Activated gamma-delta T cell treated with anti-CD3 and anti-CD28 coated beads, Interleukin-2, amount 50 U/mL, for 16 hours (primary cell): Measurements from ENCODE around the gene C20orf204.
"Not testable (repeated sequence)": the region's sequence is repeated elsewhere in the genome, so short reads cannot be mapped to it uniquely, and the experiment has no call there.

ENCODE experiments used
- DNase-seq: peaks from one replicate; pipeline ENCODE4 v3.0.0-alpha.2; 2020; ENCODE audit warnings: low read depth

C20orf204 gene, protein sequence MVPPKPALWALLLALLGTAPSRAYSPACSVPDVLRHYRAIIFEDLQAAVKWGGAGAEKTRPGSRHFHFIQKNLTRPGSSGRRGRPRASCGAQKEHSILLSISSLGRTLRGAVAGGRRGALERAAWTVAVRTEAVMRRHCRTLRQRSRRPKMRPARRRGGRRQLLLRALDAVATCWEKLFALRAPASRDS

DNA sequence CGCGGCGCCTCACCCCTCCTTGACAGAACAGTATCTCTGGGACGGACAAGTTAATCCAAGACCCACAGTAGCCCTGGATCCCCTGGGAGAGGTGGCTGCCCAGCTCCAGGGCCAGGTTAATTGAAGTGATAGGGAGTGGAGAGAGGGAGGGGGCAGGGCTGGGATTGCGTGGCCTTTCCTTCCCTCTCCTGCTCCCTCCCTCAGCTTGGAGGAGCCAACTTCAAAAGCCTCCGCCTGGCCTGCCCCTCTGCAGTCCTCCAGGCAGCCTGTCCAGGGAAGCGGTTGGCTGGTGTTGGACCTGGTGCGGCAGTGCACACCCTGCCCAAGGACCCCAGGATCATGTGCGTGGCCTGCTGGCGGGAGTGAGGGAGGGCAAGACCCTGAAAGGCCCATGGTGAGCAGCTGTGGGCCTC lies at the start of gene C20orf204:
Gene C20orf204, plus strand, starts transcription at position 250 of the 413 bp plus-strand sequence. Its CDS starts 142 bp downstream, at position 392.
- no peak for DNase-seq

DNA sequence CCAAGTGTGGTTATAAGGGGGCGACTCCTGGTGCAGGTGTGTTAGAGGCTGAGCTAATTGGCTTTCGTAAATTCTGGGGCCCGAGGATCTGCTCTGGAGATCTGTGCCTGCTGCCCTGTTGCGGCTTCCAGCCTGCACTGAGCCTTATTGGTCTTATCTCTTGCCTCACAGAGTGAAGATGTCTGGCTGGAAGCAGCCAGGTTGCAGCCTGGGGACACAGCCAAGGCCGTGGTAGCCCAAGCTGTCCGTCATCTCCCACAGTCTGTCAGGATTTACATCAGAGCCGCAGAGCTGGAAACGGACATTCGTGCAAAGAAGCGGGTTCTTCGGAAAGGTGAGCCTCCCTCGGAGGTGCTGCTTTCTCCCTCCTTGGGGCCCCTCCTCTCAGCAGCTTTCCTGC lies 35.1 kb upstream of the C20orf204 start:
- DNase-seq = no peak

DNA sequence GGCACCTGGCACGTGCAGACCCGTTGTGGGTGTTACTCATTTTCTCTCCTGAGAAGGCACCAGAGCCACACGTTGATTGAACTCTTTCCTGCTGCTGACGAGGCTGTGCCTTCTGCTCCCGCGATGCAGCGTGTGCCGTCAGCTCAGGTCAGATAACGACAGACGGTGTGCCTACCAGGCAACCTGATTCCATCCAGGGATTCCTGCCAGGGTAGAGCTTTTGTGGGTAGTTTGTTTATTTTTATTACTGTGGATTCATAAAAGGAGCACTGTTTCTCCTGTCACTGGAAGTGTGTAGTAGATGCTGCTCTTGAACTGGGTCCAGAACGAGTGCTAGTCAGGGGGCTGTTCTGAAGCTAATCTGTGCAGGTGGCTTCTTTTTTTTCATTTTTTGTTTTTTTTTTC lies 34.4 kb upstream of the C20orf204 start:
- DNase-seq = no peak

DNA sequence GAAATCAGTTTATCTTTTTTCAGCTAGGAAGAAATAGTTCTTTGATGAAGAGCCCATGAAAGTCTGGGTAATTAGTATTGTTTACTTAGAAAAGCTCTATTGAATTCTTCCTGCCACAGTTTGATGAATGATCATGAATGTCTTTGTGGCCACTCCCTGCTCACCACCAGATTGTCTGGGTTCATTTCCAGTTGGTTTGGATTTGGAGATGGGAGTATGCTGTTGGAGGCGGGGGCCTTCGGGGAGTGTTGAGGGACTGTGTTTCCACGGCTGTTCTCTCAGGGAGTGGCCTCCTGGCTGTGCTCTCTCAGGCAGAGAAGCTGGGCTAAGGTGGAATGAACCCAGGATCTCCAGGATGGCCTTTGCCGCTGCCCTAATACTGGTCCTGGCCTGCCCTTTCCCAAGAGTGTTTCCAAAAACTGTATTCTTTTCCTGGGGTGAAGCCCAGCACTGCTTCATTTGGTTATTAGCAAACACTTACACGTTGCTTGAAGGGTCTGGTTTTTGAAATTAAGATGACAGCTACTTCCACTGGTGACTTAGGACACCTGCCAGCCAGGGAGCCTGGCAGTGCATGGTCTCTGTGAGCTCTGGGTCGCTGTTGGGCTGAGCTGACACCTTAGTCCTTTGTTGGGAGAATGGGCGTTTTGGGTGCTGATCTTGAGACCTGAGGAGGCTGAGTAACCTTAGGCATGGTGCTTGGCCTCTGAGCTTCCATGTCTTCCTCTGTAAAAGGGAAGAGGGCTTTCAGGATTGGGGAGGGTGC lies 31.8 kb upstream of the C20orf204 start:
- no peak for DNase-seq

DNA sequence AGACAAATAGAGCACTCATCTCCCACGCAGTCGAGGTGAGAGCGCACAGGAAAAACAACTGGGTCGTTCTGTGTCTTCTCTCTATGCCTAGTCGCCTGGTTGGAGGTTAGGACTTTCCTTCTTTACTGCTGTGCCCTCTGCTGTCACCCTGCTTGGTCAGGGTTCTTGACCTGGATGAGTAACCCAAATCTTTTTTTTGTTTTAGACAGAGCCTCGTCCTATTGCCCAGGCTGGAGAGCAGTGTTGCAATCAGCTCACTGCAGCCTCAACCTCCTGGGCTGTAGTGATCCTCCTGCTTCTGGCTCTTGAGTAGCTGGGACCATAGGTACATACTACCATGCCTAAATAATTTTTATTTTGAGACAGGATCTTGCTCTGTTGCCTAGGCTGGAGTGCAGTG lies 30.6 kb upstream of the C20orf204 start:
- no peak for DNase-seq

DNA sequence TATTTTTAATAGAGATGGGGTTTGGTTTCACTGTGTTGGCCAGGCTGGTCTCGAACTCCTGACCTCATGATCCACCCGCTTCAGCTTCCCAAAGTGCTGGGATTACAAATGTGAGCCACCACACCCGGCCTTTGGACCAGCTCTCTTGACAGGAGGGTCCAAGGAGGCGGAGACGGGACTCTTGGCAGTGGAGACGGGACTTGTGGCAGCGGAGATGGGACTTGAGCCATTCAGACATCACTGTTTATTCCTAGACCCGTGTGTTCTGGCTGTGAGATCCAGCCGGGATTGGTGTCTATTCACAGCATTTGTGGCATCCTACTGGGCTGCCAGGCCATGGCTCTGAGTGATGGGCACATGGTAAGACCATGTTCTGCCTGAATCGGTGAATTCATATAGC lies 29.5 kb upstream of the C20orf204 start:
- DNase-seq = no peak

DNA sequence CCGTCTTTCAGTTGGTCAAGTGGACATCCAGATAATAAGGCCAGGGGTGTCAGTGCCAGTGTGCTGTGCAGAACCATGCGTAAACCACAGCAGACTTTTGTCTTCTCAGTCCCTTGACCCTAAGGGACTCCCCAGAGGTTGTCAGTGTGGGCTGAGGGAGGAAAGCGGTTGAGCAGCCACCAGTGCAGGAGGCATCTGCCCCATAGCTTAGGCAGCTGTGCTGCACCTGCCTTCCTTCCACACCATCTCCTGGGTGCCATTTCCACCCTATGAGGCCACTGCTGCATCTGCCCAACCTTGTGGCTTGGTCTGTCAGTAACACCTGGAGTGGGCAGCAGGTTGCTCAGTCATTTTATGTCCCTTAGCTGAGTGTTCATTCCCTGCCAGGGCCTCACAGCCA lies 29.1 kb upstream of the C20orf204 start:
- DNase-seq = no peak

DNA sequence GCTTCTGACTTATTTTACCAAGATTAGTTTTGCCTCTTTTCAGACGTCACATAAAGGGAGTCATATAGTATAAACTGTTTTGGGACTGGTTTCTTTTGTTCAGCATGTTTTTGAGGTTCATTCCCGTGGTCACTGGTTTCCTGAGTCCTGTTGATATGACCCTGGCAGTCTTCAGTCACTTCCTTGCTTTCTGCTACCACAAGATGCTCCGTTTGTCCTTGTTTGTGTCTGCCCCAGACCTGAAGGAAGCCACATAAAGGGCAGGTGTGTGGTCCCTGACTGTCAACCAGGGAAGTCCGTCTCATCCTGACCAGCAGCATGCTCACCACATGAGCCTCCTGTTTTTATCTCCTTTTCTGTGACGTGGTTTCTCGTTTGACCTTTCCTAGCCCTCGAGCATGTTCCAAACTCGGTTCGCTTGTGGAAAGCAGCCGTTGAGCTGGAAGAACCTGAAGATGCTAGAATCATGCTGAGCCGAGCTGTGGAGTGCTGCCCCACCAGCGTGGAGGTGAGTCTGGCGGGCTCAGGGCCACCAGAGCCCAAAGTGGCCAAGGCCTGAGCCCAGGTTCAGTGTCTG lies 26.1 kb upstream of the C20orf204 start:
- DNase-seq = no peak

DNA sequence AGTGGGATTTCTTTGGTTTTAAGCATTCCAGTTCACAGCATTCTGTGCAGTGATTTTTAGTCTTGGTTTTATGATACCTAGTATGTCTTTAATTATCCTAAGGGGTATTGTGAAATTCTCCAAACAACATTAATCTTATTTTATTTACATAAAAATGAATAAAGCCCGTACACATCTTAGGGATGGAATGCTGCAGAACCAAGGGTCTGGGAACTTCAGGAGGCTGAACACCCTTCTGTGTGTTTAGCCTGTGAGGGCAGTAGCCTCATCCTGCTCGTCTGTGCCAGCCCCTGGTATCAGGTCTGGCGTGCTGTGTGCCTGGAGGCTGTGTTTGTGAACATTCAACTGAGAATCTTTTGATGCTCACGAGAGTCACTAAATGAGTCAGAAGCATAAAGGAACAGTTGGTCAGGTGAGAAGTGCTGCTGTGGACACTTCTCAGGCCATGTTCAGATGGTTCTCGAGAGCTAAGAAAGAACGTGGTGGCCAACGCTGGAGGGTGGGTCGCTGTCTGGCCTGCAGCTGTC lies 25.2 kb upstream of the C20orf204 start:
- no peak for DNase-seq

DNA sequence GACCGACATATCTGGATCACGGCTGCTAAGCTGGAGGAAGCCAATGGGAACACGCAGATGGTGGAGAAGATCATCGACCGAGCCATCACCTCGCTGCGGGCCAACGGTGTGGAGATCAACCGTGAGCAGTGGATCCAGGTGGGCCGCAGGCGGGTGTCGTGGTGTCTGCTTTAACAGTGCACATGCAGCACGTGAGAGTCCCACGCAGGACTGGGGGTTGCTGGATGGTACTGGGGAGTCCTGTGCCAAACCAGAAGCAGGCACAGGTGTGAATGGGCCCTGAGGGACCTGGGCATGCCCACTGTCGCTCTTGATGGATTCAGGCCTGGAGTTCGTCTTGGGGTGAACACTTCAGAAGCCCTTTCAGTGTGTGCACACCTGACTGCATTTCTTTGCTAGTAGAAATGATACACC lies 24.6 kb upstream of the C20orf204 start:
- no peak for DNase-seq

DNA sequence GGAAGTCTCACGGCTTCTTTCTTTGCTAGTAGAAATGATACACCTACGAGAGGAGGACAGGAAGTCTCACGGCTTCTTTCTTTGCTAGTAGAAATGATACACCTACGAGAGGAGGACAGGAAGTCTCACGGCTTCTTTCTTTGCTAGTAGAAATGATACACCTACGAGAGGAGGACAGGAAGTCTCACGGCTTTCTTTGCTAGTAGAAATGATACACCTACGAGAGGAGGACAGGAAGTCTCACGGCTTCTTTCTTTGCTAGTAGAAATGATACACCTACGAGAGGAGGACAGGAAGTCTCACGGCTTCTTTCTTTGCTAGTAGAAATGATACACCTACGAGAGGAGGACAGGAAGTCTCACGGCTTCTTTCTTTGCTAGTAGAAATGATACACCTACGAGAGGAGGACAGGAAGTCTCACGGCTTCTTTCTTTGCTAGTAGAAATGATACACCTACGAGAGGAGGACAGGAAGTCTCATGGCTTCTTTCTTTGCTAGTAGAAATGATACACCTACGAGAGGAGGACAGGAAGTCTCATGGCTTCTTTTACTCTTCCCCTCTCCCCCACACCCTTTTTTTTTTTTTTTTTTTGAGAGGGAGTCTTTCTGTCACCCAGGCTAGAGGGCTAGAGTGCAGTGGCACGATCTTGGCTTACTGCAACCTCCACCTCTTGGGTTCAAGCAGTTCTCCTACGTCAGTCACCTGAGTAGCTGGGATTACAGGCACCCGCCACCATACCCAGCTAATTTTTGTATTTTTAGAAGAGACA lies 23.4 kb upstream of the C20orf204 start:
- not testable (repeated sequence) for DNase-seq

DNA sequence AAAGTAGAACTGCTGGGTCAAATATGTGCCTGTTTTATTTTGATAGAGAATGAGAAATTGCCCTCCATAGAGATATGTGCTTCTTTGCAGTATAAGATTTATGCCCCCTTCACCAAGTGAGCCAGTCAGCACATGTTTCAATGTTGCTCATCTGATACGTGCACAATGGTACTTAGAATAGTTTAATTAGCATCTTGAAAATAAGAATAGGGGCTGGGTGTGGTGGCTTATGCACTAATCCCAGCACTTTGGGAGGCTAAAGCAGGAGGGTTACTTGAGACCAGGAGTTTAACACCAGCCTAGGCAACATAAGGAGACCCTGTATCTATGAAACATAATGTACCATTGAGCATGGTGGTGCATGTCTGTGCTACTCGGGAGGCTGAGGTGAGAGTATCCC lies 20.3 kb upstream of the C20orf204 start:
- DNase-seq = no peak

DNA sequence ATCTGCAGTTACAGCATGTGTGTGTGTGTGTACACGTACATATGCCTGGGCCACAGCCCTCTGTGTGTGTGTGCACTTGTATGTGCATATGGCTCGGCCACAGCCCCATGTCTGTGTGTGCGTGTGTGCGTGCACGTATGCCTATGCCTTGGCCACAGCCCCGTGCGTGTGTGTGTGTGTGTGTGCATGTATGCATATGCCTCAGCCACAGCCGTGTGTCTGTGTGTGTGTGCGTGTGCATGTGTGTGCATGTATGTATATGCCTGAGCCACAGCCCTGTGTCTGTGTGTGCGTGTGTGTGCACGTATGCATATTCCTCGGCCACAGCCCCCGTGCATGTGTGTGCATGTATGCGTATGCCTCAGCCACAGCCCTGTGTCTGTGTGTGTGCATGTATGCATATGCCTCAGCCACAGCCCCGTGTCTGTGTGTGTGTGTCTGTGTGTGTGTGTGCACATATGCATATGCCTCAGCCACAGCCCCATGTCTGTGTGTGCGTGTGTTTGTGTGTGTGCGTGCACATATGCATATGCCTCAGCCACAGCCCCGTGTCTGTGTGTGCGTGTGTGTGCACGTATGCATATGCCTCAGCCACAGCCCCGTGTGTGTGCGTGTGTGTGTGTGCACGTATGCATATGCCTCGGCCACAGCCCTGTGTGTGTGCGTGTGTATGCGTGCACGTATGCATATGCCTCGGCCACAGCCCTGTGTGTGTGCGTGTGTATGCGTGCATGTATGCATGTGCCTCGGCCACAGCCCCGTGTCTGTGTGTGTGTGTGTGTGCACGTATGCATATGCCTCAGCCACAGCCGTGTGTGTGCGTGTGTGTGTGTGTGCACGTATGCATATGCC lies 14.6 kb upstream of the C20orf204 start:
- no peak for DNase-seq

DNA sequence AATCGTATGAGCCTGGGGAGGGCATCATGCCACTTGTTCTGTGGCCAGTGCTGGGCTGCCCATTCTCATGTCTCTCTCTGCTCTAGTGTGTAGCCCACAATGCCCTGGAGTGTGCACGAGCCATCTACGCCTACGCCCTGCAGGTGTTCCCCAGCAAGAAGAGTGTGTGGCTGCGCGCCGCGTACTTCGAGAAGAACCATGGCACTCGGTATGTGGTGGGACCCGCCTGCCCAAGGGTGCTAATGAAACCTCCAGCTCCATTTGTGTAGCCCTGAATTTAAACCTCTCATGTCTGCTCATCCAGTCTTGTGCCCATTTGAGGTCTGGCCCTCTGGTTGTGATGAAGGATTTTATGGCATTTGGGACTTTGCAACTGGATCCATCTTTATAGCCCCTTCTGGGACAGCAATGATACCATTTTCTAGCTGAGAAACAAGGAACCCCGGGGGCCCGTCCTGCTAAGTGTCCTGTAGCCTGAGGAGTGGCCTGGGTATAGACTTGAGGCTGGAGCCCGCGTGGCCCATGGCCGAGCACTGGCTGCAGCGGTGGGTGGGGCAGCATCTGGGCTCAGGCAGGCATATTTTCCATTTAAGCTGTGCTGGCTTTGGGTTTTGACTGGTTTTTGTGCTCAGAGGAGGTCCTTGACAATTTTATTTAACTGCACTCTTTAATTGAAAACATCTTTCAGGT lies 13.2 kb upstream of the C20orf204 start:
- DNase-seq = no peak

DNA sequence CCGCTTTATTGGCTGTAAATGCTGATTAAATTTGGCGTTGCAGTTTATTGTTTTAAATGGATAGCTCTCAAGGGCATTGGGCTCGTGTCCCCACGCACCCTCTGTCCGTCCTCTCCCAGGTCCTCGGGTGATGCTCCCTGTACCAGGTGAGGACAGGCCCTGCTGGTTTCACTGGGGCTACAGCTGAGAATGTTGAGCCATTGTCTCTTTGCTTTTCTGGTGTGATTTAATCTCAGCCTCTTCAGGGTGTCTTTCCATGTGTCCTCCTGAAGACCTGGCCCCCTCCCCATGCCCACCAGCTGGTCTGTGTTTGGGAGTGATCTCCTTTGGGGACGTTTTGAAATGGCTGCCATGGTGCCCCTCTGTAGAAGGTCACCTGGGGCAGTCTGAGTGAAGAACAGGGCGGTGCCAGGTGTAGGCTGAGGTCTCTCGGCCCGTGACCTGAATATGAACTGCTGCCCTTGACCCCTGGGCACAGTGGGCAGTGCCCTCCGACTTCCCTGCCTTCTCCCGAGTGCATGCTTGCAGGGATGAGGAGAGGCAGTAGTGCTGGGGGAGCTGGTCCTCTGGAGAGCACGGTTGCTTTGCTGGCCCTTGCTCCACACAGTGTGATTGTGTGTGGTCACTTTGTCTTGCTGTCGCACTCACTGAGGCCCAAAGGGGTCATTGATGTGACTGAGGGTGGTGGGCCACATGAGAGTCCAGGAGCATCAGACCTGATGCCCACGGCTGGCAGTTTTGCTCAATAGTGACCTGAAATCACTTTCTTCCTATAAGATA lies 12.4 kb upstream of the C20orf204 start:
- no peak for DNase-seq

DNA sequence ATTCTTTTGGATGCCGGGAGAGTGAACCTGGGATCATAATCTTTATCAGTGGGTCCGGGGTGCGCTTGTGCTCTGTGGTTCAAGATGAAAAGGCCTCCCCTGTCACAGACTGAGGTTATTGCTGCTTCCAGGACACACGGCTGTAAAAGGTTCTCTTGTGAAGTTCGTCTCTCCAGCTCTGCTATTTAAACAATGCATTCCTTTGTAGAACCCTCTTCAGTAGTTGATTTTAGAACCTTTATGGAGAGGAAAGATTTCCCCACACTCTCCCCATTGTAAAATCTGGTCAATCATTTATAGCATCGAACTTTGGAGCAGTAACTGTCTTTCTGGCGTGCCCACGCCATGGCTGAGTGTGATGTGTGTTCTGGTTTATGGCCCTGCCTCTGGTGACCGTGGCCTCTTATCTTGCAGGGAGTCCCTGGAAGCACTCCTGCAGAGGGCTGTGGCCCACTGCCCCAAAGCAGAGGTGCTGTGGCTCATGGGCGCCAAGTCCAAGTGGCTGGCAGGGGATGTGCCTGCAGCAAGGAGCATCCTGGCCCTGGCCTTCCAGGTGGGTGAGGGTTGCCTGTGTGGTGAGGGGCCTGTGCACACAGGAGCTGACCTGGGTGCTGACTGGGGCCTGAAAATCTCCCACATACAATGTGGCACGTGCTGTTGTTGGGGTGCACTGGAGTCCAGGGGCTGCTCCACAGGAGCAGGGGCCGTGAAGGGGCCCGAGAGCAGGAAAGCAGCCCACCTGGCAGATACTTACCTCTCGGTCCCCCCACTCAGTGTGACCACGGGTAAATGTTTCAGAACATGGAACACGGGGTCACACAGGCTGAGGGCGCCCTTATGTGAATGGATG lies 11.6 kb upstream of the C20orf204 start:
- DNase-seq = no peak

DNA sequence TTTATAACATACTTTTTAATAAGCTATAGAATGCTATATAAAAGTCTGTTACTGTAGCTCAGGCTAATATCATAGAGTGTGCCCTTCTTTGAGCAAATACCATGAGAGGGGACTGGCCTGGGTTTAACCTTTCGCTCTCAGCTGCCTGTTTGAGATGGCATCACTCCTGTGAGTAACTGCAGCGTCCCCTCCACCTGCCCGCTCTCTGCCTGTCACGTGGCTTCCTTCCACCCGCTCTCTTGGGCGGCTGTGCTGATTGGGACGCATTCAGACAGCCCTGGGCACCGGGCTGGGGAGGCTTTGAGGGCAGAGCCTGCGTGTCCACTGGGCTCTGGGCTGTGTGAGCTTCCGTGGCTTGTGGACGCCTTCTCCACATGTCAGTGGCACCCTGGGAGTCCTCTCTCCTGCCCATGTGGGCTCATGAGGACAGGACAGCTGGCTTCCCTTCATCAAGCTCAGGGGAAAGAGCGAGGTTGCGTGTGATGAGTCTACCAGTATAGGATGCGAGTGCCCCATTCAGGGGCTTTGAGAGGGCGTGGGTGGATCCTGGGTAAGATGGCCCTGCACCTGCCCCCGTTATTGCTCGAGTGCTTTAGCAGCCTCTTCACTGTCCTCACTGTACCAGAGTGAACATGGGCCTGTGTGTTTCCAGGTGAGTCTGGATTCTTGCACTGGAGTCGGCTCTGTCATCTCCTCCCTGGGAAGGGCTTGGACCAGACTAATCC lies 10.7 kb upstream of the C20orf204 start:
- no peak for DNase-seq

DNA sequence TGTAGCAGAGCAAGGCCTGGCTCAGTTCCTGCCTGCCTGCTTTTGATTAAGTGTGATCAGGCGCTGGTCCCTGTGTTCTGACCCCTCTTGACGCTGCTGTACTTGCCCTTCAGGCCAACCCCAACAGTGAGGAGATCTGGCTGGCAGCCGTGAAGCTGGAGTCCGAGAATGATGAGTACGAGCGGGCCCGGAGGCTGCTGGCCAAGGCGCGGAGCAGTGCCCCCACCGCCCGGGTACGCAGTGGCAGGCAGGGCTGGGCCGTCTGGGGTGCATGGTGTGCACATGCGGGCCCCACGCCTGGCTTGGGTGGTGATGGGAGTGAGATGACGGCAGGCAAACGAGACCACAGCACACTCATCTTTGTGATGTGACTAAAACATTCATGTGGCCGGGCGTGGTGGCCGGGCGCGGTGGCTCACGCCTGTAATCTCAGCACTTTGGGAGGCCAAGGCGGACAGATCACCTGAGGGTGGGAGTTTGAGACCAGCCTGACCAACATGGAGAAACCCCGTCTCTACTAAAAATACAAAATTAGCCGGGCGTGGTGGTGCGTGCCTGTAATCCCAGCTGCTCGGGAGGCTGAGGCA lies 10.1 kb upstream of the C20orf204 start:
- DNase-seq = no peak
